ENCODE results near the gene URM1. TPM values are rescaled to one million over a fixed set of nuclear protein-coding genes. Genes with fewer than 3 reads are reported as not detected.

The URM1 gene
- total RNA-seq, 1 experiment from 2014 or later: 46.6 TPM

DNA sequence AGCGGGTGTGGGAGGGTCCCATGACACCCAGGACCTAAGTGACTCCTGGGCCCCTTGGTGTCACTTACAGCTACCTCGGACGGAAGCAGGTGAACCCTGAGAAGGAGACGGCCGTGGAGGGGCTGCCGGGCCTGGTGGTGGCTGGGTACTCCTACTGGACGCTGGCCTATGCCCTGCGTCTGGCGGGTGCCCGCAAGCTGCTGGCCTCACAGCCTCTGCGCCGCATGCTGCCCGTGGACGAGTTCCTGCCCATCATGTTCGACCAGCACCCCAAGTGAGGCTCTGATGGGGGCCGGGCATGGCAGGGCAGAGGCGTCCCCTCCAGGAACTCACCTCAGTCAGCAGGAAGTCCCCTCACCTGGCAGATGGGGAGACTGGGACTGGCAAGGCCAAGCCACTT is 63.2 kb downstream of the URM1 start:
- DNase-seq: no peak
- Histone ChIP-seq H2BK12ac (ENCODE audit: insufficient read length, low read depth, low read length) (no peak overlapping the region), H2AK5ac (ENCODE audit: insufficient read length, low read length) (no peak overlapping the region), H3K14ac (ENCODE audit: insufficient read depth, low read length) (no peak overlapping the region), H2BK120ac (ENCODE audit: low read depth, low read length, poor library complexity, severe bottlenecking) (no peak overlapping the region), H3K9ac (ENCODE audit: extremely low read depth, insufficient read length, low read length) (no peak overlapping the region), H3K79me2 (ENCODE audit: insufficient read depth, low read length) (no peaks in the 10 kb centered on the region), H3K4me2 (ENCODE audit: insufficient read depth, insufficient read length, low read length) (no peak overlapping the region), H3K23ac (ENCODE audit: insufficient read length, low read depth, low read length) (no peak overlapping the region), H2BK15ac (ENCODE audit: low read depth, low read length) (no peak overlapping the region), H2BK20ac (ENCODE audit: low read depth, low read length, poor library complexity, severe bottlenecking) (no peak overlapping the region), H3K23me2 (ENCODE audit: insufficient read length, low read depth, low read length, poor library complexity, severe bottlenecking) (no peaks in the 10 kb centered on the region), H4K91ac (ENCODE audit: insufficient read length, low read depth, low read length) (no peak overlapping the region), H2AFZ (ENCODE audit: low read length) (no peak overlapping the region), H3K9me3 (ENCODE audit: control insufficient read depth, low read depth, low read length) (no peaks in the 10 kb centered on the region), H3K4ac (ENCODE audit: low read depth, low read length) (no peak overlapping the region), H3K27ac (ENCODE audit: insufficient read length, low read depth, low read length) (no peak overlapping the region), H3K4me1 (ENCODE audit: insufficient read depth, low read length) (no peaks in the 10 kb centered on the region), H3T11ph (ENCODE audit: low read length) (no peak overlapping the region), H4K20me1 (ENCODE audit: control insufficient read depth, insufficient read depth, insufficient read length) (no peaks in the 10 kb centered on the region), H4K8ac (replicated peaks; ENCODE audit: insufficient read length, low read depth, low read length) (no peak overlapping the region), H3K79me1 (ENCODE audit: insufficient read depth, low read depth, low read length, poor library complexity, severe bottlenecking) (no peaks in the 10 kb centered on the region), H3K56ac (ENCODE audit: insufficient read length, low read depth, low read length) (no peak overlapping the region), H2BK5ac (ENCODE audit: insufficient read length, low read length) (no peak overlapping the region), H3K27me3 (ENCODE audit: insufficient read depth, low read length) (no peaks in the 10 kb centered on the region), H4K5ac (ENCODE audit: insufficient read length, low read depth, low read length) (no peak overlapping the region), H3K18ac (ENCODE audit: insufficient read length, low read depth, low read length) (no peak overlapping the region)
- no peak overlapping the region for H3K4me3 Mint-ChIP-seq
- H3K4me1 Mint-ChIP-seq: peaks cover under 1 to 5% of the 10 kb centered on the region in 2 experiments; a peak in 1 of 4 replicates
- H3K36me3 Mint-ChIP-seq (ENCODE audit: insufficient read depth in 1 of 3, low read depth in 3 of 3): no peaks in the 10 kb centered on the region
- no peaks in the 10 kb centered on the region for H3K9me3 Mint-ChIP-seq
- TF ChIP-seq, protein P1, sequence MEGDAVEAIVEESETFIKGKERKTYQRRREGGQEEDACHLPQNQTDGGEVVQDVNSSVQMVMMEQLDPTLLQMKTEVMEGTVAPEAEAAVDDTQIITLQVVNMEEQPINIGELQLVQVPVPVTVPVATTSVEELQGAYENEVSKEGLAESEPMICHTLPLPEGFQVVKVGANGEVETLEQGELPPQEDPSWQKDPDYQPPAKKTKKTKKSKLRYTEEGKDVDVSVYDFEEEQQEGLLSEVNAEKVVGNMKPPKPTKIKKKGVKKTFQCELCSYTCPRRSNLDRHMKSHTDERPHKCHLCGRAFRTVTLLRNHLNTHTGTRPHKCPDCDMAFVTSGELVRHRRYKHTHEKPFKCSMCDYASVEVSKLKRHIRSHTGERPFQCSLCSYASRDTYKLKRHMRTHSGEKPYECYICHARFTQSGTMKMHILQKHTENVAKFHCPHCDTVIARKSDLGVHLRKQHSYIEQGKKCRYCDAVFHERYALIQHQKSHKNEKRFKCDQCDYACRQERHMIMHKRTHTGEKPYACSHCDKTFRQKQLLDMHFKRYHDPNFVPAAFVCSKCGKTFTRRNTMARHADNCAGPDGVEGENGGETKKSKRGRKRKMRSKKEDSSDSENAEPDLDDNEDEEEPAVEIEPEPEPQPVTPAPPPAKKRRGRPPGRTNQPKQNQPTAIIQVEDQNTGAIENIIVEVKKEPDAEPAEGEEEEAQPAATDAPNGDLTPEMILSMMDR (conservative IDR thresholded peaks at IDR 0.05): no peak
- H3K27ac Mint-ChIP-seq: no peak overlapping the region
- H3K27me3 Mint-ChIP-seq (ENCODE audit: low read depth): no peaks in the 10 kb centered on the region; the same call in none of the 2 replicates
- no CpG with 5 or more reads among the region's 17 CpGs for WGBS (ENCODE audit: extremely low coverage, insufficient read length, low lambda C conversion rate)

Measured in H9 (cell line).